HG02870 (cell line): Measurements from ENCODE around the gene MROH9.
"Not testable (repeated sequence)": the region's sequence is repeated elsewhere in the genome, so short reads cannot be mapped to it uniquely, and the experiment has no call there.

ENCODE experiments used
- ATAC-seq: cut with Tn5 transposase; IDR thresholded peaks from one replicate; pipeline ENCODE4 v1.9.1; 2021; ENCODE audit warnings: mild to moderate bottlenecking, moderate library complexity; ENCODE audit not compliant: unreplicated experiment

Gene MROH9, protein sequence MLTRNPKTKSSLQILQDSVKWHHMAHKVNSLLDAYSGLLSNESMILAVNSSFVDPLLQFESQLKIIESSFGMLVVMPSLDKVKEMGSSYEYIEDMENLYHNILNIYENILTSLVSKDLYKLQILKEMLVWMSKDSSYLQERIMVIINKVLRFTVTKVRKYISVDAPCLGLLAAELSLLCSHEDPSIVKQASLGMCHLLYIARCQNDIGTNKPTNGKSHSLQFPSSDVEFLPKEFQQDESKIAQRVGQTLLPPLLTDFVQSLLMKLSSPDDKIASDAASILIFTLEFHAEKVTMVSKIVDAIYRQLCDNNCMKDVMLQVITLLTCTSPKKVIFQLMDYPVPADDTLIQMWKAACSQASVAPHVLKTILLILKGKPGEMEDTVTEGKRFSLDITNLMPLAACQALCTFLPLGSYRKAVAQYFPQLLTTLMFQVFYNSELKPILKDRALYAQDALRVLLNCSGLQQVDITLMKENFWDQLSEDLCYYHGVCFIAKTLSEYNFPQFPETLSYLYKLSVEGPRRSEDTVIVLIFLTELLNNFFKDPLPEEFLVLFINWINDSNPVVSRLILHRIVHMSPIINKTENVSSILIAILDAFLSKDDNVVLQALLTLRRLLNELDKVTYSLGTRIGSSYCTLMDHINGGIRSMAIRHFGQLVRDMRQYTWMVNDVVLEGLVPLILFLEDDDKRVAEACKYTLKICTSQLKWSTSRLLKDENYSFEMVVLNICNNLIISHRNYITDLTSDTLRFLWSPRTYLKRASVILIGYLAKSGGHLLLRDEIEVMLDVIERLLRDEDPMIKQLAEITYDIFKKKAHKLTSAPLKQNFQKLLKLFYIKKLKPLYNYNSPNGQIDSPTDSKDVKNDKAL

DNA sequence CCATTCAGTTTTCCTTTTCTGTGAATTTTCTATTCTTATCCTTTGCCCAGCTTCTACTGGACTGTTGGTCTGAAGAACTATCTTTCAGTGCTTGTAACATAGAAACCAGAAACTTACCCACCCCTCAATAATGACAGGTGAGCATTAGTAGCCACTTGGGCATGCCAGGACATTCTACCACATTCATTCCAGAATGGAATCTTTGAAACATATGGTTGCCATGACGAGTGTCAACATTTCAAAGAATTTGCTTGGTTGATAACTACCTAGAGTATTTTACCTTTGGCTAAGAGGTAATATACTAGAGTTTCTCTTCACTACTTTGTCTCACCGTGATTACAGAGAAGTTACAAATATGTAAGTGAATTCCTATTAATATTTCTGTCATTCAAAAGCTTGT, at the start of gene MROH9:
MROH9 (plus strand) TSS at position 304 of the 400 bp plus-strand sequence. CDS start 10,023 bp downstream, outside the sequence.
- ATAC-seq, result no peak

- ATAC-seq, result no peak
Measured at GRCh38 chr1:170885551-170885950, 49.8 kb upstream of the MROH9 start.

GRCh38 chr1:170886460-170886859, 48.9 kb upstream of the MROH9 start:
- no peak for ATAC-seq

DNA sequence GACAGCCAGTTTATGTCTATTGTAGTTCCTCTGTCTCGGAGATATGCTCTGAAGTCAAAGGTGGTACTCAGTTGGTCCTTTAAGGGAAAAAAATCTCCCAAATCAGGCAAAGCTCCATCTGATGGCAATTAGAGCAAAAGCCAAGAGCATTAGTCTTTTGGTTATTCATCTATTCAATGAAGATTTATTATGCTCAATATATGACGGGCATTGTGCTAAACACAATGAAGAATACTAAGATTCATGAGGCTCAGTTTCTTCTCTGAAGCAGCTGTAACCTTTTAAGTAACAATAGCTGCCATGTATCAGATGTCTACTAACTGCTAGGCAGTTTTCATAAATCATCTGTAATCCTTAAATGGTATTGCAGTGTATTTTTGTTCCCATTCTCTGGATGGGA, 47.6 kb upstream of the MROH9 start:
- ATAC-seq, result no peak

- no peak for ATAC-seq
Measured at GRCh38 chr1:170891872-170892271, 43.5 kb upstream of the MROH9 start.

GRCh38 chr1:170893655-170894297, 41.6 kb upstream of the MROH9 start:
- no peak for ATAC-seq

- ATAC-seq, result no peak
Measured at GRCh38 chr1:170903961-170904360, 31.4 kb upstream of the MROH9 start.

DNA sequence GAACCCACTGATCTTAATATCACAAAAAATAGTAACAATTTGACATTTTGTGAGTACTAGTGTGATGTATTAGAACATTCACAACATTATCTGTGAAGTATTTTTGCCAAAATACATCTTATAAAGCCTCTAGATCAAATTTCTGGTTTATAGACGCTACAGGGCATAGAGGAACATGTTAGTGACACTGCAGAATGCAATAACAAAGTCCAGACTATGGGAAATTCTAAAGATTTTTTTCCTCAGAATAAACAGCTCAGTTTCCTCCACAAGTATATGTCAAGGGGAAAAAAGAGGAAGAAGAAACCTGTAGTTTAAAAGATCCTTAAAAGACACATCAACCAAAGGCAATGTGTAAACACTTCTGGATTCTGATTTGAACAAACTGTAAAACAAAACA, 26.4 kb upstream of the MROH9 start:
- no peak for ATAC-seq

- no peak for ATAC-seq
Measured at GRCh38 chr1:170910273-170910672, 25.1 kb upstream of the MROH9 start.

DNA sequence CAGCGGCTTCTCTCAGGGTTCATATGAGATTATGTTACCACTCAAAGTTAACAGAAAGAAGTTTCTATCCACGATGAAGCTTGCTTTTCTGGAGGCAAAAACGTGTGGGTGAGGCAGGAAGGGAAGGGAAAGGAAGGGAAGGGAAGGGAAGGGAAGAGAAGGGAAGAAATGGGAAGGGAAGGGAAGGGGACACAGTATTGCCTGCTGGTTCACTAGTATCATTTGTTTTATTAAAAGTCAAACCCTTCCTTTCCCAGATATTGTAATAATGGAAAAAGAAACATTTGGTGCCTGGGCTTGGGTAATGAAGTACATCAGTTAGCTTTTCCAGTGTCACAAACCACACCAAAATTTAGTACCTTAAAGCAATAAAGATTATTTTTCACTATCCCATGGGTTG, 18.0 kb upstream of the MROH9 start:
- no peak for ATAC-seq

- ATAC-seq, result not testable (repeated sequence)
Measured at GRCh38 chr1:170924656-170925055, 10.7 kb upstream of the MROH9 start.

DNA sequence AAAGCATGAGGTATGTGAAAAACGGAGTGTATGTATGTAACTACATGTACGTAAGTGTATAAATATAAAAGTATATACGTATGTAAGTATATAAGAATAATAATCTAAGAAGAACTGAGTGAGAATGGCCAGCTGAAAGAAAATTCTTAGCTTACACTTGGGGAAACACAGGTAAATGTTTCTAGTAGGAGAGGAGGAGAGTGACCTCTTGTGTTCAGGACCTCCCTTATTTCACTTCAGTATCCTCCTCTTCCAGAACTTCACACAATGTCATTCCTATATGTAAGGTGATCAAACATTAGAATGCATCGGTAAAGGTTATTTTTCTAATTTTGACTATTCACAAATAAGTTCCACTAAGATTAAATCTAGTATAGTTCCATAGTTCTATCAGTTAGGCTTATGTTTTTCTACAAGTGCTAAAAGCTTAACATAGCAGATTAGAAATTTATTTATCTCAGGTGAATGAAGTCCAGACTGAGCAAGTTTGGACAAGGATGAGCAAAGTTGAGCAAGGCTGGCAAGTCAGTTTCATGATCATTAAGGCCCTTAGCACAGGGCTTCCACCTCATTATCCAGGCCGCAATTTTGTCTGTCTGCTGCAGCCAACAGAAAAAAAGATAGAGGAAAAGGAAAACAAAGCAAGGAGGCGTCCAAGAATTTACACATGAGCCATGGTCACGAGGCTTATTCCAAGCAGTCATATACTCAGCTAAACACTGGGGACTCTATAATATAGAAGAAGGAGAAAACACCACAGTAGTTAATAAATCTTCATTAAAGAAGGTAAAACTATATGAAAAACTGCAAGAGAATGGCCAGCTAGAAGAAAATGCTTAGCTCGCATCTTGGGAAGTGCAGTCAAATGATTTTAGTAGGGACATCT, 7.1 kb upstream of the MROH9 start:
- no peak for ATAC-seq

DNA sequence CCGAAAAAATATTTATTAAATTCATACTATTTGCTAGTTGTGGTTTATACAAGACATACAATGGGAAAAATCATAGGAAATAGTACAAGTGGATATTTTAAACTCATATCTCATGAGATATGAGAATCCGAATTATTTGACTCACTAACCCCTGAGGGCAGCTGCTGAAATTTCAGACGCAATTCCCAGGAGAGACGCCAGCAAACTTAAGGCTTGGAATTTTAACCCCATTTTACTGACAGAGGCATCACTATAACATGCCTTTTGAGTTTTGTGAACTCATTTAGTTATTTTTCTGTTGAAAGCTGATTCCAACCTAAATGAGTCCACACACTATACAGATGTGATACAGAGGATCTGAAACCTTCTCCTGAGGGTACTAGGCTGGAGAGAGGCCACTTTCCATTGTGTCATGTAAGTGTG, 5.9 kb upstream of the MROH9 start:
- no peak for ATAC-seq

GRCh38 chr1:170929835-170930554, 5.3 kb upstream of the MROH9 start:
- peak; percentile 94 for ATAC-seq

DNA sequence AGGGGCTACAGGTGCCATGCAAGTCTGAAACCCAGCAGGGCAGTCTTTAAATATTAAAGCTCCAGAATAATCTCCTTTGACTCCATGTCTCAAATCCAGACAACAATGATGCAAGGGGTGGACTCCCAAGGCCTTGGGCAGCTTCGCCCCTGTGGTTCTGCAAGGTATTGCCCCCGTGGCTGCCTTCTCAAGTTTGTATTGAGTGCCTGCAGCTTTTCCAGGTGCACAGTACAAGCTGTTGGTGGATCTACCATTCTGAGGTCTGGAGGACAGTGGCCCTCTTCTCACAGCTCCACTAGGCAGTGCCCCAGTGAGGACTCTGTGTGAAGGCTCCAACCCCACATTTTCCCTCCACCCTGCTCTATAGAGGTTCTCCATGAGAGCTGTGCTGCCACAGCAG, 3.7 kb upstream of the MROH9 start:
- no peak for ATAC-seq

DNA sequence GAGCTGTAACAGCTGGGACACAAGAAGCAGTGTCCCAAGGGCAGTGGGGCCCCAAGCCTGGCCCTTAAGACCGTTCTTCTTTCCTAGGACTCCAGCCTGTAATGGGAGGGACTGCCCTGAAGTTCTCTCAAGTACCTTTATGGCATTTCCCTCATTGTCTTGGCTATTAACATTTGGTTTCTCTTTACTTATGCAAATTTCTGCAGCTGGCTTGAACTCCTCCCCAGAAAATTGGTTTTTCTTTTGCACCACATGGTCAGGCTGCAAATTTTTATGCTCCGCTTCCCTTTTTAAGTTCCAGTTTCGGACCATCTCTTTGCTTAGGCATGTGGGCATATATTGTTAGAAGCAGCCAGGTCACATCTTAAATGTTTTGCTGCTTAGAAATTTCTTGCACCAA, 3.1 kb upstream of the MROH9 start:
- ATAC-seq, result no peak

DNA sequence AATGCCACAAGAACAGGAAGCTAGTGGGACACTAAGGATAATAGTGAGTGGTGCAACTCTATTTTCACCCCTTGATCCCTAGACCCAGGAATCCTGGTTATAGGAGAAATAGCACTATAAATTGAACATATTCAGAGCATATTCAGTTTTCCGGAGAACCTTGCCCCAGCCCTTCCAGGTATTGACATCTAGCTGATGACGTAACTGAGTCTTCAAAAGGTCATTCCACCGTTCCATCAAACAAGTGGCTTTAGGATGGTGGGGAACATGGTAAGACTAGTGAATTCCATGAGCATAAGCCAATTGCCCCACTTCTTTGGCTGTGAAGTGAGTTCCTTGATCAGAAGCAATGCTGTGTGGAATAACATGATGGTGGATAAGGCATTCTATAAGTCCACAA, 2.9 kb downstream of the MROH9 start:
- no peak for ATAC-seq

DNA sequence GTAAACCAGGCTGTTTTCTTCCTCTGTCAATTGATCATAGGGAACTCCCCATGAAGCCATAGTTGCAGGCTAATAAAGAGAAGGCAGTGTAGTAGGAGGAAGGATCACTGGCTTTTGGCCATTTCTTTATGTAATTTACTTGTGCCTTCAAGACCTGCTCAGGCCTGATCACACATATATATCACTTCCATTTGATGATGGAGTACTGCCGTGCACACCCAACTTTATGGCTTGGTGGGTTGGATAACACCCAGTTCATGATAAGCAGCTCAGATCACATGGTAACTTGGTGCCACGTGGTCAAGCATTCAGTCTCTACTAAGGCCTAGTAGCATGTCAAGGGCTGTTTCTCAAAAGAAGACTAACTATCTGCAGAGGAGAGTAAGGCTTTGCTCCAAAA, 4.1 kb downstream of the MROH9 start:
- no peak for ATAC-seq

DNA sequence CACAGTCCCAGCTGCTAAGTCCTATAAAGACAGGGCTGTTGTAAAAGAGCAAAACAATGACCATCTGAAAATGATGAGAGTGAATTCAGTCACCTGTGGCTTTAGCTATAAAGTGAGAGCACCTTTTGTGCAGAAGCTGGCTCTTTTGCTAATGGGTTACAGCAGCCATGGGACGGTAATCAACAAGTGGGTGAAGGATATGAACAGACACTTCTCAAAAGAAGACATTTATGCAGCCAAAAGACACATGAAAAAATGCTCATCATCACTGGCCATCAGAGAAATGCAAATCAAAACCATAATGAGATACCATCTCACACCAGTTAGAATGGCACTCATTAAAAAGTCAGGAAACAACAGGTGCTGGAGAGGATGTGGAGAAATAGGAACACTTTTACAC, 16.4 kb downstream of the MROH9 start:
- not testable (repeated sequence) for ATAC-seq

DNA sequence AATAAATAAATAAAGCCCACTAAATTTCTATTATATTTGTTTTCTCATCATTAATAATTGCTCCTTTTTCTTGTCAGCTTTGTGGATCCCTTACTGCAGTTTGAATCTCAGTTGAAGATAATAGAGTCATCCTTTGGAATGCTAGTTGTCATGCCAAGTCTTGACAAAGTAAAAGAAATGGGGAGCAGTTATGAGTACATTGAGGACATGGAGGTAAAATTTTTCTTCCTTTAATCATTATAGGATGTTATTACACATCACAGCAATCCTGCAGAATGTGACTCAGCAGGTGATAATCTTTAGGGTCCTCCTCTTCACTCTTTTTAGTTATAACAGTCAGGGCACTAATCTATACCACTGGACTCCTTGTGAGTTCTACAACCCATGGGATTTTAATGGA, 24.1 kb downstream of the MROH9 start:
- no peak for ATAC-seq
